Measurements from ENCODE around the gene NEURL1B.

NEURL1B gene

DNA sequence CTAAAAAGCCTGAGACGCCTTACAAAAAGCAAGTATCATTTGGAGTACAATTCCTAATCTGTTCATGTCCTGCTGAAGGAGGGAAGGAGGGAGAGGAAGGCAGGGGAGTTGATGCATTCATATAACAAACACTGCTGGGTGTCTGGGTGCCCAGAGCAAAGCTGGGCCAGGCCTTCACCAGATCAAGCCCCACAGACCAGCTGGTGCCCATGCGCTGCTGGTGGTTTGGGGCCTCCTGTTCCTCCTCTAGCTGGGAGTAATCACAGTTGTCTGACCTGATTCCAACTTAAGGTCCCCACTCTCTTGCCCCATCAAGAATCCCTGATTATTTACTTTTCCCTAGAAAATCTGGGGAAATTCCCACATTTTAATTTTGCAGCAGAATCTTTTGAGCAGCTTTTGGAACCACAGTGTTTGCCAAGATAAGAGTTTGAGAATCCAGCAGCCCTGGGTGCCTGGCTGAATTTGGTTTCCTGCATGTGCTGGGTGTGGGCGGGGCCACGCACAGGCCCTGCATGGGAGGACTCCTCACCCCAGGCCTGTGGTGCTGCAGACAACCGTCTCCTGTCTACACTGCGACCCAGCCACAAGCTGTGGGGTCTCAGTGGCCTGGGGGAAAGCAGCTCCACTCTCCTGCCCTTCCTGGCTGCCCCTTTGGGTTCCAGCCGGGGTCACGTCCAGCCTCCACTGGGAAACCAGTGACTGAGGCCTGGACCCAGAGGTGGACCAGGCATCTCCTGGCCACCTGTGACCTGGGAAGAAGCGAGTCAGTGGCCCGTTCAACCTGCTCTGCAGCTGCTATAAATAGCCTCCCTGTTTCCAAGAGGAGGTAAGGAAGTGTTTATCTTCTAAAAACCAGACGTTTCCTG, 47.5 kb downstream of the NEURL1B start:
- no peak overlapping the region for H3K27ac ChIP-seq (ENCODE audit: extremely low read depth, low read depth, low read length)

DNA sequence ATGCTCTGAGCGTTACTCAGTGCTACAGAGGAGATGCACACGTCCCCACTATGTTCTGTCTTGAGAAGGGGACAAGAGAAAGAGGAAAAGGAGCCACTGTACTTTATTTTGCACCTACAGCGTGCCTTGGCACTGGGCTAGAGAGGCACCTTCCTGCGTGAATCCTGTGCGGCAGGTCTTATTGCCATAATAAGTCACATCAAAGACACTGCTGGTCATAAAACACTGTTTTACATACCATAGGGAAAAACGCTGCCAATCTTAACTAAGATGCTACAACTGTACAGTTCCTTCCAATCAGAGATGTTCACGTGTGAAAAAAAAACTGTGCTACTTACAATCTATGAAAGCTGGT, 48.1 kb downstream of the NEURL1B start:
- H3K9me3 ChIP-seq (ENCODE audit: control insufficient read depth, insufficient read depth, low read depth, low read length): no peaks in the 10 kb centered on the region
- H3K27ac ChIP-seq (ENCODE audit: extremely low read depth, low read depth, low read length): no peak overlapping the region
- H3K4me1 ChIP-seq (ENCODE audit: control insufficient read depth, insufficient read depth, low read length): no peaks in the 10 kb centered on the region
- no peaks in the 10 kb centered on the region for H3K36me3 ChIP-seq (ENCODE audit: control insufficient read depth in 2 of 2, insufficient read depth in 1 of 2, low read length in 2 of 2)
- CTCF ChIA-PET: interaction anchor here (0.6 to 2.4 kb wide), 3 partner anchors 8 to 1416 kb away, joined by 3 to 9 read pairs (median 5); no protein-coding TSS in a partner anchor
- no peak overlapping the region for H3K4me3 ChIP-seq (ENCODE audit: low read depth, low read length)
- TF ChIP-seq ZNF112 (tag by site-specific recombination; IDR thresholded peaks at IDR 0.05): no peak
- TF ChIP-seq MYNN (tag by site-specific recombination; IDR thresholded peaks at IDR 0.05; ENCODE audit: borderline replicate concordance): no peak
- TF ChIP-seq ZNF555 (tag by site-specific recombination; conservative IDR thresholded peaks at IDR 0.05): no peak
- TF ChIP-seq ZNF404 (tag by site-specific recombination; IDR thresholded peaks at IDR 0.05): no peak
- TF ChIP-seq ZNF530 (tag by site-specific recombination; IDR thresholded peaks at IDR 0.05; ENCODE audit: low read depth): no peak
- POLR2A ChIA-PET: no interaction called here

More for the DNA sequence above, 47.5 kb downstream of the NEURL1B start:
- CTCF ChIA-PET: interaction anchor here (0.6 to 2.4 kb wide), 3 partner anchors 8 to 209 kb away, joined by 4 to 9 read pairs (median 5); no protein-coding TSS in a partner anchor
- POLR2A ChIA-PET: no interaction called here
- H3K4me3 ChIP-seq (ENCODE audit: low read depth, low read length): no peak overlapping the region
- H3K4me1 ChIP-seq (ENCODE audit: control insufficient read depth, insufficient read depth, low read length): no peaks in the 10 kb centered on the region
- no peaks in the 10 kb centered on the region for H3K36me3 ChIP-seq (ENCODE audit: control insufficient read depth in 2 of 2, insufficient read depth in 1 of 2, low read length in 2 of 2)
- H3K9me3 ChIP-seq (ENCODE audit: control insufficient read depth, insufficient read depth, low read depth, low read length): no peaks in the 10 kb centered on the region
- TF ChIP-seq ZNF747 (tag by site-specific recombination; IDR thresholded peaks at IDR 0.05) (no peak), KLF9 (tag by site-specific recombination; IDR thresholded peaks at IDR 0.05; ENCODE audit: low read depth) (peak; percentile 41; the same call in 1 of the 2 replicates), MYNN (tag by site-specific recombination; IDR thresholded peaks at IDR 0.05; ENCODE audit: borderline replicate concordance) (no peak), OSR2 (tag by site-specific recombination; IDR thresholded peaks at IDR 0.05) (no peak), ZNF707 (tag by site-specific recombination; IDR thresholded peaks at IDR 0.05) (no peak), ZIC2 (tag by site-specific recombination; IDR thresholded peaks at IDR 0.05) (peak; percentile 79), ZXDB (tag by site-specific recombination; IDR thresholded peaks at IDR 0.05) (no peak), ZFHX2 (tag by site-specific recombination; conservative IDR thresholded peaks at IDR 0.05) (peak; percentile 31), ZNF335 (tag by site-specific recombination; conservative IDR thresholded peaks at IDR 0.05) (peak; percentile 84)

DNA sequence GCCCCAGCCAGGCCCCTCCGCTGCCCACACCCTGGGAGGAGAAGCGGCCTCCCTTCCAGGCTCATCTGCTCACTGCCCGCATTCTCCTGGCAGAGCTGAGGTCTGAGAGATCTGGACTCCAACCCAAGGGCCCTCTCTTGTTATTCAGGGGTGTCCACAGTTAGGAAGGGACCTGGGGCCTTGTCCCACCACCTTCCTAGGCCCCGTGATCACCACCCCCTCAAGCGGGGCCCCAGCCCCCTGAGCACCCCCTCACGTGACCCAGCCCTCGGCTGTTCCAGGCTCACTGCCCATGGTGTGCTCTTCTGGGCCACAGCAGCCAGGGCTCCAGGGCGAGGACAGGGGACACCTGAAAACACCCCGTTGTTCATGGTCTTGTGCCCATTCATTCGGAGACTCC, 48.7 kb downstream of the NEURL1B start:
- no peak overlapping the region for H3K4me3 ChIP-seq (ENCODE audit: low read depth, low read length)
- H3K27ac ChIP-seq (ENCODE audit: extremely low read depth, low read depth, low read length): no peak overlapping the region
- CTCF ChIA-PET: interaction anchor here (0.6 to 1.1 kb wide), 2 partner anchors 210 to 1417 kb away, joined by 3 to 5 read pairs; no protein-coding TSS in a partner anchor
- no peaks in the 10 kb centered on the region for H3K36me3 ChIP-seq (ENCODE audit: control insufficient read depth in 2 of 2, insufficient read depth in 1 of 2, low read length in 2 of 2)
- H3K4me1 ChIP-seq (ENCODE audit: control insufficient read depth, insufficient read depth, low read length): no peaks in the 10 kb centered on the region
- POLR2A ChIA-PET: no interaction called here
- H3K9me3 ChIP-seq (ENCODE audit: control insufficient read depth, insufficient read depth, low read depth, low read length): no peaks in the 10 kb centered on the region
- TF ChIP-seq ZNF549 (tag by site-specific recombination; IDR thresholded peaks at IDR 0.05) (no peak), ZNF629 (tag by site-specific recombination; IDR thresholded peaks at IDR 0.05) (no peak), ZNF843 (tag by site-specific recombination; IDR thresholded peaks at IDR 0.05) (no peak), ZNF48 (tag by site-specific recombination; IDR thresholded peaks at IDR 0.05) (no peak), ZNF623 (tag by site-specific recombination; IDR thresholded peaks at IDR 0.05) (no peak), ZNF350 (tag by site-specific recombination; IDR thresholded peaks at IDR 0.05) (no peak), ZSCAN30 (tag by site-specific recombination; IDR thresholded peaks at IDR 0.05) (no peak), GLIS2 (tag by site-specific recombination; IDR thresholded peaks at IDR 0.05) (no peak), ZNF571 (tag by site-specific recombination; IDR thresholded peaks at IDR 0.05) (no peak), ZNF777 (tag by site-specific recombination; IDR thresholded peaks at IDR 0.05; ENCODE audit: borderline replicate concordance) (no peak), MEIS1 (CRISPR knock-in tag; IDR thresholded peaks at IDR 0.05; ENCODE audit: borderline replicate concordance) (no peak)
- TF ChIP-seq, protein P1, sequence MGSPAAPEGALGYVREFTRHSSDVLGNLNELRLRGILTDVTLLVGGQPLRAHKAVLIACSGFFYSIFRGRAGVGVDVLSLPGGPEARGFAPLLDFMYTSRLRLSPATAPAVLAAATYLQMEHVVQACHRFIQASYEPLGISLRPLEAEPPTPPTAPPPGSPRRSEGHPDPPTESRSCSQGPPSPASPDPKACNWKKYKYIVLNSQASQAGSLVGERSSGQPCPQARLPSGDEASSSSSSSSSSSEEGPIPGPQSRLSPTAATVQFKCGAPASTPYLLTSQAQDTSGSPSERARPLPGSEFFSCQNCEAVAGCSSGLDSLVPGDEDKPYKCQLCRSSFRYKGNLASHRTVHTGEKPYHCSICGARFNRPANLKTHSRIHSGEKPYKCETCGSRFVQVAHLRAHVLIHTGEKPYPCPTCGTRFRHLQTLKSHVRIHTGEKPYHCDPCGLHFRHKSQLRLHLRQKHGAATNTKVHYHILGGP (tag by site-specific recombination; IDR thresholded peaks at IDR 0.05): no peak
- TF ChIP-seq, protein P2, sequence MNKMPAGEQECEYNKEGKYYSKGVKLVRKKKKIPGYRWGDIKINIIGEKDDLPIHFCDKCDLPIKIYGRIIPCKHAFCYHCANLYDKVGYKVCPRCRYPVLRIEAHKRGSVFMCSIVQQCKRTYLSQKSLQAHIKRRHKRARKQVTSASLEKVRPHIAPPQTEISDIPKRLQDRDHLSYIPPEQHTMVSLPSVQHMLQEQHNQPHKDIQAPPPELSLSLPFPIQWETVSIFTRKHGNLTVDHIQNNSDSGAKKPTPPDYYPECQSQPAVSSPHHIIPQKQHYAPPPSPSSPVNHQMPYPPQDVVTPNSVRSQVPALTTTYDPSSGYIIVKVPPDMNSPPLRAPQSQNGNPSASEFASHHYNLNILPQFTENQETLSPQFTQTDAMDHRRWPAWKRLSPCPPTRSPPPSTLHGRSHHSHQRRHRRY (tag by site-specific recombination; IDR thresholded peaks at IDR 0.05): no peak
